ENCODE results near the gene AMIGO2. TPM values are rescaled to one million over a fixed set of nuclear protein-coding genes. Genes with fewer than 3 reads are reported as not detected.

Gene AMIGO2
- total RNA-seq, 4 donors from 2014 or later: 1.4 to 2.7 (median 2.3) TPM

DNA sequence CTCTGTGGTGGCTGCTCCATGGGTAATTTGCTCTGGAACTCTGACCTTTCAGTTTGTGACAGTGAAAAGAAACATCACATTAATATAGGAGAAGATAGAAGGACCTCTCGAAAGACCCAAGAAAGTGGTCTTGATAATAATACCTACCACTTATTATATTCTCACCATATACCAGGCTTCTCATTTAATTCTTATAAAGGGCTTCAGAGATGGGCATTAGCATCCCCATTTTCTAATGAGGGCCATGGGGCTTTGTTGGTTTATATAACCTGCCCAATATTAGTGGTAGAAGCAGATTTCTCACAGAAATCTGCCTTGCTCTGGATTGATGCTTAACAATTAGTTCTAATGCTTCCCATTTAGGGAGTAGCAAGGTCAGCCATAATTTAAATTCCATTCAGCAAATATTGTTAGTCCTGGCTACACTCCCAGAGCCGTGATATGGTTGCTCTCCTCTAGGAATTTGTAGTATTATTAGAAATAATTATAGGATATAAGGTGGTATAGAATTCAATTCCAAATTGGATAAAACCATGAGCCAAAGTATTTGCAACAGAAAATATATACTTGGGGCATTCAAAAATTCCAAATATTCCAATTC is 7.4 kb upstream of the AMIGO2 start:
- no peak overlapping the region for H3K4me3 ChIP-seq
- WGBS: 68% methylated on average over 2 of the region's 2 CpGs
- DNase-seq (ENCODE audit: low spot score in 2 of 2): no peak
- peaks cover 50% of the 10 kb centered on the region for H3K4me1 ChIP-seq
- no peaks in the 10 kb centered on the region for H3K27me3 ChIP-seq
- TF ChIP-seq POLR2AphosphoS5 (IDR thresholded peaks at IDR 0.05) (no peak), EP300 (IDR thresholded peaks at IDR 0.05) (no peak), POLR2A (IDR thresholded peaks at IDR 0.05) (no peak)
- TF ChIP-seq, protein P1, sequence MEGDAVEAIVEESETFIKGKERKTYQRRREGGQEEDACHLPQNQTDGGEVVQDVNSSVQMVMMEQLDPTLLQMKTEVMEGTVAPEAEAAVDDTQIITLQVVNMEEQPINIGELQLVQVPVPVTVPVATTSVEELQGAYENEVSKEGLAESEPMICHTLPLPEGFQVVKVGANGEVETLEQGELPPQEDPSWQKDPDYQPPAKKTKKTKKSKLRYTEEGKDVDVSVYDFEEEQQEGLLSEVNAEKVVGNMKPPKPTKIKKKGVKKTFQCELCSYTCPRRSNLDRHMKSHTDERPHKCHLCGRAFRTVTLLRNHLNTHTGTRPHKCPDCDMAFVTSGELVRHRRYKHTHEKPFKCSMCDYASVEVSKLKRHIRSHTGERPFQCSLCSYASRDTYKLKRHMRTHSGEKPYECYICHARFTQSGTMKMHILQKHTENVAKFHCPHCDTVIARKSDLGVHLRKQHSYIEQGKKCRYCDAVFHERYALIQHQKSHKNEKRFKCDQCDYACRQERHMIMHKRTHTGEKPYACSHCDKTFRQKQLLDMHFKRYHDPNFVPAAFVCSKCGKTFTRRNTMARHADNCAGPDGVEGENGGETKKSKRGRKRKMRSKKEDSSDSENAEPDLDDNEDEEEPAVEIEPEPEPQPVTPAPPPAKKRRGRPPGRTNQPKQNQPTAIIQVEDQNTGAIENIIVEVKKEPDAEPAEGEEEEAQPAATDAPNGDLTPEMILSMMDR (IDR thresholded peaks at IDR 0.05): no peak
- no peaks in the 10 kb centered on the region for H3K36me3 ChIP-seq
- no peaks in the 10 kb centered on the region for H3K9me3 ChIP-seq
- H3K27ac ChIP-seq: no peak overlapping the region

DNA sequence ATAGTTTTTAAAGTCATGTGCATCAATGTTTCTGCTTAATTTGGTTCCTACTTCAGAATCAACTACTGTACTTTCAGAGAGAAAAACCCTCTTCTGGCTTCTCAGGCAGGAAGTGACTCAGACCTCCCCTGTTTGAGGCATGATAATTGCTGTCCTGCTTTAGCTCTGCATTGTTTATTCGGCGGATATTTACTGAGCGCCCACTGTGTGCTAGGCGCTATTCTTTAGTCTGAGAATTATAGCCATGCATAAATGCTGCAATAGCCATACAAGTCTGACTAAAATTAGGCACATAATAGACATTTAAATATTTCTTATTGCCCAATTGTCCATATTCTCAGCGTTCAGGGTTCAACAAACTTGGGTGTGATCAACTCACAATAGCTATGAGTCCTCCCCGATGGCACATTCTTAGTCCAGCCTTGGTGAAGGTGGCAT is 6.1 kb upstream of the AMIGO2 start:
- H3K27ac ChIP-seq: no peak overlapping the region
- H3K27me3 ChIP-seq: no peaks in the 10 kb centered on the region
- WGBS: 74% methylated on average over 6 of the region's 6 CpGs
- peaks cover 53% of the 10 kb centered on the region for H3K4me1 ChIP-seq
- DNase-seq (ENCODE audit: low spot score in 2 of 2): no peak
- TF ChIP-seq, protein P1 (IDR thresholded peaks at IDR 0.05): no peak
- no peak for TF ChIP-seq EP300 (IDR thresholded peaks at IDR 0.05)
- H3K4me3 ChIP-seq: no peak overlapping the region
- no peaks in the 10 kb centered on the region for H3K36me3 ChIP-seq
- no peaks in the 10 kb centered on the region for H3K9me3 ChIP-seq

DNA sequence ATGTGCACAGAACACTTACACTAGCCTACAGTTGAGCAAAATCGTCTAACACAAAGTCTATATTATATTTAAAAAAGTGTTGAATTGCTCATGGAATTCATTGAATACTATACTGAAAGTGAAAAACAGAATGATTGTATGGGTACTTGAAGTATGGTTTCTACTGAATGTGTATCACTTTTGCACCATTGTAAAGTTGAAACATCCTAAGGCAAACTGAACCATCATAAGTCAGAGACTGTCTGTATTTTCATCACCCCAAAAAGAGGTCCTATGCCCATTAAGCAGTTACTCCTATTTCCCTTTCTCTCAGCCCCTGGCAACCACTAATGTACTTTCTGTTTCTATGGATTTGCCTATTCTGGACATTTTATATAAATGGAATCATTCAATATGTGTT is 4.4 kb upstream of the AMIGO2 start:
- TF ChIP-seq POLR2A (IDR thresholded peaks at IDR 0.05) (no peak), POLR2AphosphoS5 (IDR thresholded peaks at IDR 0.05) (no peak), EP300 (IDR thresholded peaks at IDR 0.05) (no peak)
- TF ChIP-seq, protein P1 (IDR thresholded peaks at IDR 0.05): no peak
- H3K27me3 ChIP-seq: no peaks in the 10 kb centered on the region
- DNase-seq (ENCODE audit: low spot score in 2 of 2): no peak
- H3K4me1 ChIP-seq: peaks cover 56% of the 10 kb centered on the region
- H3K4me3 ChIP-seq: no peak overlapping the region
- H3K36me3 ChIP-seq: no peaks in the 10 kb centered on the region
- no peak overlapping the region for H3K27ac ChIP-seq
- 92% methylated on average over 1 of the region's 1 CpG for WGBS
- H3K9me3 ChIP-seq: no peaks in the 10 kb centered on the region

DNA sequence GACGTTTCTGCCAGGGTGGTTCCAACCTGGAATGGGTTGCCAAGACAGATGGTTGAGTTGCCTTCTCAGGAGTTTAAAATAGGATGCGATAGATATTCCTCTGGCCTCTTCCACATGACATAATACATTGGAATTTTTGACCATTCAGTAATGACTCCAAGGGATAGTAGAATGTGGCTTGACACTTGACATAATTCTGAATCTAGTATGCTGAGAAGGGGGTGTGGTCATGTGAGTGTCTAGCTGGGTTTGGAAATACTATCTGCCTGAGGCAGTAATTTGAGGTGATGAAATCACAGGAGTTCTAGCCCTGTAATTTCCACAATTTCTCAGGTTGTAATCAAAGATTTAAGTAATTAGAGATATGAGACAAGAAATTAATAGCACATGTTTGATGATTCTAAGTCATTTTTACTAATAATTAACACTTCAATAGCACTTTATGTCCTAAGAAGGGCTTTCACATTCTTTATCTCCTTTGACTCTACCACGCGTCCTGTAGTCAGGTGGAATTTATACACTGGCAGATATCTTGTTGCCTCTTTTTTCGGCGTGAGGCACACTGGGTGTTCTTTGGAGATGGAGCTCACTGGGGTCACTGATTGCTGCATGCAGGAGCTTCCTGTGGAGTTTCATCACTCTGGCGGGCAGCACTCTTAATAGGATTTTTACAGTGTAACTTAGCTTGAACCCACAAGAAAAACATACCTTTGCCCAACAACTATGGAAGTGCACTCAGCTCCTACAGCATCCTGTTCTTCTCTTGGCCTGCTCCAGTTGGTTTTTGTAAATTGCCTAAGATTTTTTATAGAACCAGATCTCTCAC is 3.2 kb upstream of the AMIGO2 start:
- DNase-seq (ENCODE audit: low spot score in 2 of 2): no peak
- 62% methylated on average over 7 of the region's 7 CpGs for WGBS
- no peak for TF ChIP-seq EP300 (IDR thresholded peaks at IDR 0.05)
- TF ChIP-seq POLR2AphosphoS5 (IDR thresholded peaks at IDR 0.05): no peak
- TF ChIP-seq POLR2A (IDR thresholded peaks at IDR 0.05): no peak
- TF ChIP-seq, protein P1 (IDR thresholded peaks at IDR 0.05): no peak
- Histone ChIP-seq H3K9me3 (no peaks in the 10 kb centered on the region), H3K27me3 (no peaks in the 10 kb centered on the region), H3K36me3 (no peaks in the 10 kb centered on the region), H3K4me1 (peaks cover 55% of the 10 kb centered on the region), H3K4me3 (no peak overlapping the region), H3K27ac (no peak overlapping the region)

DNA sequence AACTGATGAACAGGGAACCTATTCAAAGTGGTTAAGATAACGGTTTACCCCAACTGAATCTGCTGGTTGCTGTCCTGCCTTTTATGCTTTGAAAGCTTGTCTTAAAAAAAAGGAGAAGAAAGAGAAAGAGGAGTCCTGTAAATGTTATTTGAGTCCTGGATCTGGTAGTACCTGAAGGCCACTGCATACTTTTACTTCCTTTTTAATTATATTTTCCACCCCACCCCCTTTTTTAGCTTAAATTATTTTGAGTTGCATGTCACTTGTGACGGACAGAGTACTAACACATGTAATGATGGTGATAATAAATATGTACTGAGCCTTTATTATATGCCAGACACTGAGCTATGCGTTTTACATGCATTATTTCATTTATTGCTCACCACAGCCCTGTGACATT is 2.5 kb upstream of the AMIGO2 start:
- H3K27me3 ChIP-seq: no peaks in the 10 kb centered on the region
- TF ChIP-seq EP300 (IDR thresholded peaks at IDR 0.05) (no peak), POLR2A (IDR thresholded peaks at IDR 0.05) (no peak), POLR2AphosphoS5 (IDR thresholded peaks at IDR 0.05) (no peak)
- TF ChIP-seq, protein P1 (IDR thresholded peaks at IDR 0.05): no peak
- no peak for DNase-seq (ENCODE audit: low spot score in 2 of 2)
- H3K27ac ChIP-seq: no peak overlapping the region
- no peaks in the 10 kb centered on the region for H3K36me3 ChIP-seq
- peaks cover 51% of the 10 kb centered on the region for H3K4me1 ChIP-seq
- no peaks in the 10 kb centered on the region for H3K9me3 ChIP-seq
- H3K4me3 ChIP-seq: no peak overlapping the region
- WGBS: 74% methylated on average over 3 of the region's 3 CpGs

All from suprapubic skin (tissue), 4 donors.